Fibroblast of lung (primary cell): ENCODE results near the gene TSSK6. TPM values are rescaled to one million over a fixed set of nuclear protein-coding genes. Genes with fewer than 3 reads are reported as not detected.

Experiments used
- DNase-seq, 2 donors: peaks; one replicate each; pipeline versions ENCODE4 v3.0.0 to v3.0.0-alpha.2; 2010; ENCODE audit warnings: low read depth in 2 of 2
- H2AFZ ChIP-seq: 2 replicates; pipeline ENCODE4 v1.5.1; 2012; ENCODE audit warnings: low read length, control low read depth, inconsistent platforms
- H3K27ac ChIP-seq: 2 replicates; pipeline ENCODE4 v1.5.1; 2011; ENCODE audit warnings: low read length, control low read depth; ENCODE audit not compliant: insufficient read depth
- H3K27me3 ChIP-seq: 2 replicates; pipeline ENCODE4 v1.5.1; 2011; ENCODE audit warnings: mild to moderate bottlenecking, low read length; ENCODE audit not compliant: control insufficient read depth, insufficient read depth
- H3K36me3 ChIP-seq: 2 replicates; pipeline ENCODE4 v1.5.1; 2011; ENCODE audit warnings: low read length; ENCODE audit not compliant: control insufficient read depth, insufficient read depth
- H3K4me1 ChIP-seq: 2 replicates; pipeline ENCODE4 v1.5.1; 2011; ENCODE audit warnings: low read length; ENCODE audit not compliant: control insufficient read depth, insufficient read depth; ENCODE audit errors: extremely low read depth
- H3K4me2 ChIP-seq: 2 replicates; pipeline ENCODE4 v1.5.1; 2011; ENCODE audit warnings: low read length, control low read depth; ENCODE audit not compliant: insufficient read depth; ENCODE audit errors: extremely low read depth
- H3K4me3 ChIP-seq, 4 experiments: fragments of 200-600 bp in 1 of 4; sonication (generic) in 1 of 4; replicated peaks in 1 of 4; 2 replicates each; pipeline ENCODE4 v1.5.1; 2011 to 2016; ENCODE audit warnings: low read length in 4 of 4, low read depth in 3 of 4, mild to moderate bottlenecking in 3 of 4, control low read depth in 2 of 4, inconsistent platforms in 1 of 4, mixed read lengths in 1 of 4; ENCODE audit not compliant: insufficient read depth in 1 of 4; ENCODE audit errors: control extremely low read depth in 1 of 4
- H3K79me2 ChIP-seq: 2 replicates; pipeline ENCODE4 v1.5.1; 2012; ENCODE audit warnings: mild to moderate bottlenecking, low read length, inconsistent platforms; ENCODE audit not compliant: control insufficient read depth, insufficient read depth
- H3K9ac ChIP-seq: 2 replicates; pipeline ENCODE4 v1.5.1; 2011; ENCODE audit warnings: mild to moderate bottlenecking, low read length, control low read depth; ENCODE audit not compliant: insufficient read depth
- H3K9me3 ChIP-seq: 2 replicates; pipeline ENCODE4 v1.5.1; 2012; ENCODE audit warnings: low read depth, low read length; ENCODE audit not compliant: control insufficient read depth, insufficient read depth
- H4K20me1 ChIP-seq: 2 replicates; pipeline ENCODE4 v1.5.1; 2011; ENCODE audit warnings: low read length; ENCODE audit not compliant: control insufficient read depth, insufficient read depth; ENCODE audit errors: extremely low read depth
- EZH2 ChIP-seq: IDR thresholded peaks from 2 replicates; pipeline ENCODE4 v1.5.1; 2012; ENCODE audit warnings: low read length, control low read depth, mild to moderate bottlenecking; ENCODE audit errors: missing control alignments
- polyA plus RNA-seq, 2 donors: library from polyadenylated mRNA; depleted of rRNA in 1 of 2; stranded (reverse) in 1 of 2; unstranded in 1 of 2; fragments of >200 nt; gene quantifications; 2 replicates each; pipeline ENCODE4 v1.2.1, GENCODE V29; 2011 to 2012; ENCODE audit warnings: missing spikeins in 1 of 2
- total RNA-seq: library from RNA; depleted of rRNA; stranded (reverse); fragments of >200 nt; gene quantifications from 2 replicates; pipeline ENCODE4 v1.2.1, GENCODE V29; 2014
- TF ChIP-seq, protein P1 (sequence below), 2 donors: IDR thresholded peaks in 1 of 2; conservative IDR thresholded peaks in 1 of 2; 1 replicate in 1 of 2; 2 replicates in 1 of 2; pipeline ENCODE4 v1.5.1; 2011 to 2012; ENCODE audit warnings: low read length in 2 of 2, control low read depth in 1 of 2, inconsistent platforms in 1 of 2, low read depth in 1 of 2, mild to moderate bottlenecking in 1 of 2

Gene TSSK6
- total and polyA plus RNA-seq, 2 donors (not counting 1 experiment from before 2014, with no cell fraction given): 0.47 to 5.8 TPM

DNA sequence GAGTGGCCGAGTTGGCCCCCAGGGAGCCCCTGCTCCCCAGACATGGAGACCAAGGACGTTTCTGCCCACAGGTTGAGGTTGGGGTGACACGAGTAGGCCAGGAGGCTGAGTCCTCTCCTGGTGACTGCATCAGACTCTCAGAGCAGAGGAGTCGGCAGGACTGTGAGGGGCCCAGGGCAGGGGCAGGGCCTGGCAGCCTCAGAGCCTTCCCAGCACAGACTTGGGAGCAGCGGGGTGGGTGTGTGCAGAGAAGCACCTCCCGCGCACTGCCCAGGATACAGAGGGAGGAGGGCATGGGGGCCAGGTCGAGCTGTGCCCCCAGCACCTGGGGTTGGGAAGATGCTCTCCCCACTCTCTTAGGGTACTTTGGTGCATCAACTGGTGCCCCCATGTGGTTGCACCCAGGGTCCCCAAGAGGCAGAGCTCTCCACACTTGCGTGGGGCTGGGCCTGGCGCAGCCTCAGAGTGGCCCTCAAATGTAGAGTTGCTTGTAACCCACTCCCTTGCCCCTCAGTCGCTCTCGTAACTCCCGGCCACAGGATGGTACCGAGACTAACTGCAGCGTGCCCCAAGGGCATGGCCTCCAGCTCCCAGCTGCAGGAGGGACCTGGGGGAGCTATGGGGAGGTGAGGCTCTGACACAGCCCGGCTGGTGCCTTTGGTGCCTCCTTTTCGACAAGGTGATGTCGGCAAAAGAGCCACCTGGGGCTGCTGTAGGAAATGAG lies 15.9 kb downstream of the TSSK6 start:
- Histone ChIP-seq H3K27ac (no peak overlapping the region), H4K20me1 (no peaks in the 10 kb centered on the region), H3K9ac (no peak overlapping the region), H3K4me3 (no peak overlapping the region), H3K9me3 (no peaks in the 10 kb centered on the region), H3K4me1 (no peaks in the 10 kb centered on the region), H3K4me2 (no peak overlapping the region), H3K79me2 (no peaks in the 10 kb centered on the region), H2AFZ (no peak overlapping the region), H3K27me3 (no peaks in the 10 kb centered on the region), H3K36me3 (peaks cover 41% of the 10 kb centered on the region)
- DNase-seq: no peak
- no peak for TF ChIP-seq EZH2
- TF ChIP-seq, protein P1, sequence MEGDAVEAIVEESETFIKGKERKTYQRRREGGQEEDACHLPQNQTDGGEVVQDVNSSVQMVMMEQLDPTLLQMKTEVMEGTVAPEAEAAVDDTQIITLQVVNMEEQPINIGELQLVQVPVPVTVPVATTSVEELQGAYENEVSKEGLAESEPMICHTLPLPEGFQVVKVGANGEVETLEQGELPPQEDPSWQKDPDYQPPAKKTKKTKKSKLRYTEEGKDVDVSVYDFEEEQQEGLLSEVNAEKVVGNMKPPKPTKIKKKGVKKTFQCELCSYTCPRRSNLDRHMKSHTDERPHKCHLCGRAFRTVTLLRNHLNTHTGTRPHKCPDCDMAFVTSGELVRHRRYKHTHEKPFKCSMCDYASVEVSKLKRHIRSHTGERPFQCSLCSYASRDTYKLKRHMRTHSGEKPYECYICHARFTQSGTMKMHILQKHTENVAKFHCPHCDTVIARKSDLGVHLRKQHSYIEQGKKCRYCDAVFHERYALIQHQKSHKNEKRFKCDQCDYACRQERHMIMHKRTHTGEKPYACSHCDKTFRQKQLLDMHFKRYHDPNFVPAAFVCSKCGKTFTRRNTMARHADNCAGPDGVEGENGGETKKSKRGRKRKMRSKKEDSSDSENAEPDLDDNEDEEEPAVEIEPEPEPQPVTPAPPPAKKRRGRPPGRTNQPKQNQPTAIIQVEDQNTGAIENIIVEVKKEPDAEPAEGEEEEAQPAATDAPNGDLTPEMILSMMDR (conservative IDR thresholded peaks at IDR 0.05 in 1 of 2, IDR thresholded peaks at IDR 0.05 in 1 of 2; ENCODE audit: low read depth in 1 of 2, low read length in 2 of 2): no peak

DNA sequence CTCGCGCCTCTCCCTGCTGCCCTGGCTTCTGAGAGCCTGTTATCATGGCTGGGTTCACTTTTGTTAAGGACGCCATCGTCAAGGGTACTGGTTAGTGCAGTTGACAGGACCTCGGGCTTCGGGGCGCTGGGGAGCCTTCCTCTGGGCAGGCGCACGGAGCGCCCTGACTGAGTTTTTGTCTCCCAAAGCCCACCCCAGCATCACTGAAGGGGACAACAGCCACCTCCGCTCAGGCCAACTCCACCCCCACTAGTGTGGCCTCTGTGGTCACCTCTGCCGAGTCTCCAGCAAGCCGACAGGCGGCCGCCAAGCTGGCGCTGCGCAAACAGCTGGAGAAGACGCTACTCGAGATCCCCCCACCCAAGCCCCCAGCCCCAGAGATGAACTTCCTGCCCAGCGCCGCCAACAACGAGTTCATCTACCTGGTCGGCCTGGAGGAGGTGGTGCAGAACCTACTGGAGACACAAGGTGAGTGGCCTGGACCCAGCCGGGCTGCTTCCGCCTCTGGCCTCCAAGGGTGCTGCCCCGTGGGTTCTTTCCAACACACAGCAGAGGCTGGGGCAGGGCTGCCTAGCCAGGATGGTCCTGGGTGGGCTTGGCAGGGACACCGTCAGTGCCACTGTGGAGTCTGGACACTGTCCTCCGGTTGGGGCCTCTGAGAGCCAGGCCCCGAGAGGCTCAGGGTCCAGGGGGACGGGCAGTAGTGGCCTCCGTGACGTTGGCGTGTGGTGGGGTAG lies 16.9 kb downstream of the TSSK6 start:
- no peaks in the 10 kb centered on the region for H4K20me1 ChIP-seq
- H3K36me3 ChIP-seq: peaks cover 43% of the 10 kb centered on the region
- DNase-seq: no peak
- peaks cover 4% of the 10 kb centered on the region for H3K79me2 ChIP-seq
- no peaks in the 10 kb centered on the region for H3K27me3 ChIP-seq
- H3K27ac ChIP-seq: no peak overlapping the region
- H3K4me1 ChIP-seq: no peaks in the 10 kb centered on the region
- H3K4me2 ChIP-seq: no peak overlapping the region
- H2AFZ ChIP-seq: no peak overlapping the region
- TF ChIP-seq, protein P1 (conservative IDR thresholded peaks at IDR 0.05 in 1 of 2, IDR thresholded peaks at IDR 0.05 in 1 of 2; ENCODE audit: low read depth in 1 of 2, low read length in 2 of 2): no peak
- TF ChIP-seq EZH2: no peak
- H3K9ac ChIP-seq: no peak overlapping the region
- no peaks in the 10 kb centered on the region for H3K9me3 ChIP-seq
- H3K4me3 ChIP-seq: no peak overlapping the region
